HEK293 (cell line): Measurements from ENCODE around the gene GBA3.

Source experiments
- CTCF ChIA-PET: fragments of 350-600 bp; formaldehyde crosslinking; extraction: SDS; loops from one replicate; lab custom pipeline; 2021; ENCODE audit warnings: antibody characterized with exemption; lab: Yijun Ruan, JAX
- POLR2A ChIA-PET: fragments of 300-600 bp; formaldehyde crosslinking; extraction: SDS; loops from one replicate; lab custom pipeline; 2020; ENCODE audit warnings: antibody characterized with exemption, inconsistent platforms; lab: Yijun Ruan, JAX
- H3K27ac ChIP-seq: fragments of 200-500 bp; sonication (Bioruptor generic); 2 replicates; pipeline ENCODE4 v1.5.1; 2014; ENCODE audit warnings: low read depth, low read length, control low read depth, inconsistent platforms; ENCODE audit errors: extremely low read depth
- H3K36me3 ChIP-seq, 2 experiments: fragments of 200-500 bp in 1 of 2; sonication (Bioruptor generic) in 1 of 2; 1 replicate in 1 of 2; 2 replicates in 1 of 2; pipeline ENCODE4 v1.5.1; 2014 to 2017; ENCODE audit warnings: inconsistent platforms in 2 of 2, low read length in 2 of 2; ENCODE audit not compliant: control insufficient read depth in 2 of 2, insufficient read depth in 1 of 2
- H3K4me1 ChIP-seq: fragments of 200-500 bp; sonication (Bioruptor generic); 2 replicates; pipeline ENCODE4 v1.5.1; 2014; ENCODE audit warnings: mild to moderate bottlenecking, low read length, inconsistent platforms; ENCODE audit not compliant: control insufficient read depth, insufficient read depth
- H3K4me3 ChIP-seq: 2 replicates; pipeline ENCODE4 v1.5.1; 2011; ENCODE audit warnings: low read depth, mild to moderate bottlenecking, control low read depth, low read length, moderate library complexity
- H3K9me3 ChIP-seq: fragments of 200-500 bp; sonication (Bioruptor generic); 2 replicates; pipeline ENCODE4 v1.5.1; 2014; ENCODE audit warnings: low read depth, low read length, inconsistent platforms; ENCODE audit not compliant: control insufficient read depth, insufficient read depth
- HOXC10 ChIP-seq: sonication (generic); formaldehyde crosslinking; IDR thresholded peaks from 2 replicates; pipeline ENCODE4 v1.8.1; 2023; ENCODE audit warnings: mild to moderate bottlenecking, missing genetic modification reagents
- KLF7 ChIP-seq: fragments of 450-650 bp; formaldehyde crosslinking; IDR thresholded peaks from 2 replicates; pipeline ENCODE4 v1.5.1; 2016; ENCODE audit warnings: missing biosample characterization, missing genetic modification characterization, borderline replicate concordance
- RBAK ChIP-seq: fragments of 450-650 bp; formaldehyde crosslinking; IDR thresholded peaks from 2 replicates; pipeline ENCODE4 v1.5.1; 2016; ENCODE audit warnings: missing biosample characterization, missing genetic modification characterization
- SETDB1 ChIP-seq: IDR thresholded peaks from one replicate; pipeline ENCODE4 v1.6.1; 2017; ENCODE audit warnings: mild to moderate bottlenecking, low read length, moderate library complexity, mixed read lengths; ENCODE audit not compliant: insufficient read length
- SP2 ChIP-seq: fragments of 450-650 bp; formaldehyde crosslinking; IDR thresholded peaks from 2 replicates; pipeline ENCODE4 v1.5.1; 2016; ENCODE audit warnings: missing biosample characterization, missing genetic modification characterization
- SP3 ChIP-seq: fragments of 450-650 bp; formaldehyde crosslinking; IDR thresholded peaks from 2 replicates; pipeline ENCODE4 v1.5.1; 2016; ENCODE audit warnings: missing biosample characterization, missing genetic modification characterization
- TRIM28 ChIP-seq: IDR thresholded peaks from 2 replicates; pipeline ENCODE4 v1.6.1; 2011; ENCODE audit warnings: low read length, control low read depth, borderline replicate concordance
- ZBTB6 ChIP-seq: fragments of 450-650 bp; formaldehyde crosslinking; IDR thresholded peaks from 2 replicates; pipeline ENCODE4 v1.5.1; 2017; ENCODE audit warnings: missing biosample characterization, missing genetic modification characterization
- ZIC2 ChIP-seq: fragments of 450-650 bp; formaldehyde crosslinking; IDR thresholded peaks from 2 replicates; pipeline ENCODE4 v1.5.1; 2016; ENCODE audit warnings: missing biosample characterization, missing genetic modification characterization
- ZNF114 ChIP-seq: fragments of 450-650 bp; formaldehyde crosslinking; IDR thresholded peaks from 2 replicates; pipeline ENCODE4 v1.5.0; 2017; ENCODE audit warnings: missing biosample characterization, missing genetic modification characterization
- ZNF146 ChIP-seq: fragments of 450-650 bp; formaldehyde crosslinking; IDR thresholded peaks from 2 replicates; pipeline ENCODE4 v1.5.1; 2016; ENCODE audit warnings: missing biosample characterization, missing genetic modification characterization
- ZNF16 ChIP-seq: fragments of 450-650 bp; formaldehyde crosslinking; IDR thresholded peaks from 2 replicates; pipeline ENCODE4 v1.5.1; 2016; ENCODE audit warnings: low read depth, missing biosample characterization, missing genetic modification characterization
- ZNF174 ChIP-seq: fragments of 450-650 bp; formaldehyde crosslinking; IDR thresholded peaks from 2 replicates; pipeline ENCODE4 v1.5.0; 2017; ENCODE audit warnings: missing biosample characterization, mild to moderate bottlenecking, missing genetic modification characterization
- ZNF184 ChIP-seq: fragments of 450-650 bp; IDR thresholded peaks from 2 replicates; pipeline ENCODE4 v1.5.1; 2018; ENCODE audit warnings: missing biosample characterization, mild to moderate bottlenecking, missing genetic modification characterization
- ZNF2 ChIP-seq: fragments of 450-650 bp; formaldehyde crosslinking; IDR thresholded peaks from 2 replicates; pipeline ENCODE4 v1.5.1; 2016; ENCODE audit warnings: missing biosample characterization, missing genetic modification characterization
- ZNF214 ChIP-seq: fragments of 450-650 bp; formaldehyde crosslinking; IDR thresholded peaks from 2 replicates; pipeline ENCODE4 v1.5.1; 2017; ENCODE audit warnings: missing biosample characterization, mild to moderate bottlenecking, missing genetic modification characterization, borderline replicate concordance
- ZNF274 ChIP-seq, 2 experiments: fragments of 200-500 bp in 1 of 2; fragments of 450-650 bp in 1 of 2; sonication (Bioruptor generic) in 1 of 2; formaldehyde crosslinking in 1 of 2; IDR thresholded peaks; 2 replicates each; pipeline versions ENCODE4 v1.5.1 to v1.6.1; 2014 to 2016; ENCODE audit warnings: borderline replicate concordance in 1 of 2, inconsistent platforms in 1 of 2, low read length in 1 of 2, missing biosample characterization in 1 of 2, missing genetic modification characterization in 1 of 2
- ZNF341 ChIP-seq: fragments of 450-650 bp; formaldehyde crosslinking; IDR thresholded peaks from 2 replicates; pipeline ENCODE4; 2016; ENCODE audit warnings: low read depth, missing biosample characterization, missing genetic modification characterization
- ZNF362 ChIP-seq: fragments of 450-650 bp; formaldehyde crosslinking; IDR thresholded peaks from 2 replicates; pipeline ENCODE4 v1.5.1; 2016; ENCODE audit warnings: missing biosample characterization, missing genetic modification characterization
- ZNF398 ChIP-seq: fragments of 450-650 bp; formaldehyde crosslinking; IDR thresholded peaks from 2 replicates; pipeline ENCODE4 v1.5.1; 2017; ENCODE audit warnings: missing biosample characterization, missing genetic modification characterization
- ZNF513 ChIP-seq: fragments of 450-650 bp; IDR thresholded peaks from 2 replicates; pipeline ENCODE4 v1.5.1; 2018; ENCODE audit warnings: missing biosample characterization, missing genetic modification characterization
- ZNF585B ChIP-seq: fragments of 450-650 bp; formaldehyde crosslinking; IDR thresholded peaks from 2 replicates; pipeline ENCODE4 v1.5.1; 2016; ENCODE audit warnings: missing biosample characterization, missing genetic modification characterization
- ZNF610 ChIP-seq: fragments of 450-650 bp; formaldehyde crosslinking; IDR thresholded peaks from 2 replicates; pipeline ENCODE4 v1.5.1; 2016; ENCODE audit warnings: missing biosample characterization, missing genetic modification characterization, borderline replicate concordance
- ZNF621 ChIP-seq: fragments of 450-650 bp; formaldehyde crosslinking; IDR thresholded peaks from 2 replicates; pipeline ENCODE4 v1.5.1; 2017; ENCODE audit warnings: missing biosample characterization, missing genetic modification characterization
- ZNF623 ChIP-seq: fragments of 450-650 bp; formaldehyde crosslinking; IDR thresholded peaks from 2 replicates; pipeline ENCODE4 v1.5.1; 2016; ENCODE audit warnings: missing biosample characterization, missing genetic modification characterization
- ZNF639 ChIP-seq: fragments of 450-650 bp; formaldehyde crosslinking; IDR thresholded peaks from 2 replicates; pipeline ENCODE4 v1.5.1; 2016; ENCODE audit warnings: missing biosample characterization, missing genetic modification characterization
- ZNF670 ChIP-seq: fragments of 450-650 bp; formaldehyde crosslinking; IDR thresholded peaks from 2 replicates; pipeline ENCODE4 v1.5.1; 2016; ENCODE audit warnings: missing biosample characterization, missing genetic modification characterization, low read depth
- ZNF785 ChIP-seq: fragments of 450-650 bp; formaldehyde crosslinking; IDR thresholded peaks from 2 replicates; pipeline ENCODE4 v1.5.1; 2016; ENCODE audit warnings: missing biosample characterization, missing genetic modification characterization
- ZSCAN16 ChIP-seq: fragments of 450-650 bp; formaldehyde crosslinking; IDR thresholded peaks from 2 replicates; pipeline ENCODE4 v1.5.1; 2016; ENCODE audit warnings: missing biosample characterization, missing genetic modification characterization
- ZSCAN30 ChIP-seq: fragments of 450-650 bp; IDR thresholded peaks from 2 replicates; pipeline ENCODE4 v1.5.1; 2018; ENCODE audit warnings: missing biosample characterization, mild to moderate bottlenecking, missing genetic modification characterization, moderate library complexity

The GBA3 gene

GRCh38 chr4:22814906-22815305, 122.2 kb downstream of the GBA3 start:
- no peak overlapping the region for H3K27ac ChIP-seq
- H3K4me1 ChIP-seq, result no peaks in the 10 kb centered on the region
- H3K9me3 ChIP-seq, result no peaks in the 10 kb centered on the region
- H3K36me3 ChIP-seq, result no peaks in the 10 kb centered on the region
- ChIA-PET CTCF (no interaction called here), POLR2A (no interaction called here)
- no peak overlapping the region for H3K4me3 ChIP-seq
- TF ChIP-seq ZNF146 (tag by site-specific recombination) (no peak), ZNF214 (tag by site-specific recombination) (no peak), ZNF621 (tag by site-specific recombination) (no peak), ZNF585B (no peak), ZNF184 (no peak), SETDB1 (no peak), SP2 (tag by site-specific recombination) (no peak), KLF7 (tag by site-specific recombination) (no peak), ZNF341 (tag by site-specific recombination) (no peak), ZSCAN16 (tag by site-specific recombination) (no peak), ZIC2 (tag by site-specific recombination) (no peak), ZNF114 (tag by site-specific recombination) (no peak), ZSCAN30 (tag by site-specific recombination) (no peak), ZNF362 (tag by site-specific recombination) (no peak), ZNF2 (tag by site-specific recombination) (no peak), ZNF174 (tag by site-specific recombination) (no peak), ZNF785 (no peak)

GRCh38 chr4:22824091-22824490, 131.4 kb downstream of the GBA3 start:
- ChIA-PET CTCF (no interaction called here), POLR2A (no interaction called here)
- no peak overlapping the region for H3K4me3 ChIP-seq
- no peaks in the 10 kb centered on the region for H3K4me1 ChIP-seq
- TF ChIP-seq ZNF274 (IDR thresholded peaks at IDR 0.05; ENCODE audit: low read length), result no peak
- TF ChIP-seq ZNF274 (tag by site-specific recombination; IDR thresholded peaks at IDR 0.05; ENCODE audit: borderline replicate concordance), result no peak
- no peak for TF ChIP-seq ZBTB6
- no peak for TF ChIP-seq TRIM28
- no peak for TF ChIP-seq ZNF16 (tag by site-specific recombination)
- TF ChIP-seq ZNF639 (tag by site-specific recombination), result no peak
- TF ChIP-seq ZNF670 (tag by site-specific recombination), result no peak
- TF ChIP-seq ZNF623 (tag by site-specific recombination), result no peak
- TF ChIP-seq ZNF513, result no peak
- TF ChIP-seq SP3 (tag by site-specific recombination), result no peak
- no peak for TF ChIP-seq ZNF398 (tag by site-specific recombination)
- TF ChIP-seq ZNF610 (tag by site-specific recombination), result no peak
- TF ChIP-seq HOXC10 (CRISPR knock-in tag), result no peak
- TF ChIP-seq RBAK, result no peak
- H3K36me3 ChIP-seq, result no peaks in the 10 kb centered on the region
- no peaks in the 10 kb centered on the region for H3K9me3 ChIP-seq
- no peak overlapping the region for H3K27ac ChIP-seq
